ENCODE results near the gene PARD3B.

The PARD3B gene

DNA sequence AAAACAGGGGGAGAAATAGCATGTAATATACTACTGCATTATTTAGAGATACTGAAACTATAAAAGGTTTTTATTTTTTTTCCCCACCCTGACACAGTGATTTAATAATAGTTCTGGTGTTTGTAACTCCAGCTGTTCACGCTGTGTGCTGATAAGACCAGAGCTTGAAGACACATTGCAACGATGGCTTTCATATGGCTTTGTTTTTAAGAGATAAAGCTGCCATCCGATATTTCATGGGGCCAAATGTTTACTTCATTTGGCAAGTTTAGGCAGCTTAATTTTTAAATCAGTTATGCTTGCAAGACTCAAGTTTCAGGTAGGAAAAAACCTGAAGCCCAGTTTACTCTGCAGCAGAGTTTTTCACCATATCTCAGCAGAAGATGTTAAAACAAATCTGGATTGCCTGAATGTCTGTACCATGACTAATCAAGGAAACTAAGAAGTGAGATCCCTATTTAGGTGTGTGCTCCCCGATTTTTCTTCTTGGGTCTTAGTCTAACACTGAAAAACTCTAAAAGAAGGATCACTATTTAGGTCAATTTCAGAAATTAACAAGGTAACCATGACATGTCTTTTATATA, 508.6 kb downstream of the PARD3B start:
- DNase-seq (ENCODE audit: low read depth, low spot score): no peak

- no peak for DNase-seq (ENCODE audit: low read depth, low spot score)
These were observed 509.5 kb downstream of the PARD3B start for GRCh38 chr2:205054789-205055188.

DNA sequence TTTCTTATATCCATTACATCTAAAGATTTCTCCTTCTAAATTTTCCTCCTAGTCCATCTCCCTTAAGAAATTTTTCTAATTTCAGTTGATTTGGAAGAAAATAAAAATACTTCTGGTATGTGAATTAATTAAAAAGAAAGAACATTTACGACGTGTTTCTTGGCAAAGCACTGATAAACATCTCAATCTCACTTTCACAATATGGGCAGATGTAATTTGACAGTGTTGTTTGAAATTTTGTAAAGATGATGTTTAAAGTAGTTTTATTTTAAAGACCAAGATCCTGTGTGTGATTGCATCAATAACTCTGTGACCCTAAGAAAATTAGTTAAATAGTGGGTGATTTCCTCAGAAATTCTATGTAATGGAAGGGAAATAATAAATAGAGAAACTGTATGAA, 510.0 kb downstream of the PARD3B start:
- DNase-seq (ENCODE audit: low read depth, low spot score): no peak

DNA sequence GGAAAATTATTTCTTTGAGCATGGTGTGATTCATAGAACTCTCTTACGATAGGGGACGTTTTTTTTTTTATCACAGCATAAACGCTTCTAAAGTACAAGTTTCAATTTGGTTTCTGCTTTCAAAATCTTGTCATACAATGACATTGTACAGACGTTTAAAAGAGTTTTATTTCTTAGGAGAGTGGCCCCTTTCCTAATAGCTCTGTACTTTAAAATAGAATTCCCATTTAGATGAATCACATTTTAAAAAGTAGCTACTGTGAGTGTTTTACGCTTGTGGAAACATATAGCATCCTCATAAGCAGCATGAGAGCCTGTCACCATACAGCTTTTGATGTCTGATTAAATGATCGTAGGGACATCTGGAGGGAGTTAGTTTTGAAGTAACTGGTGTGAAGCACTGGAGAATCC, 510.9 kb downstream of the PARD3B start:
- DNase-seq (ENCODE audit: low read depth, low spot score): no peak

GRCh38 chr2:205058409-205058808, 513.1 kb downstream of the PARD3B start:
- DNase-seq (ENCODE audit: low read depth, low spot score): no peak

- no peak for DNase-seq (ENCODE audit: low read depth, low spot score)
These were observed 515.0 kb downstream of the PARD3B start for GRCh38 chr2:205060269-205060668.

- DNase-seq (ENCODE audit: low read depth, low spot score): no peak
These were observed 520.8 kb downstream of the PARD3B start for GRCh38 chr2:205066081-205066480.

DNA sequence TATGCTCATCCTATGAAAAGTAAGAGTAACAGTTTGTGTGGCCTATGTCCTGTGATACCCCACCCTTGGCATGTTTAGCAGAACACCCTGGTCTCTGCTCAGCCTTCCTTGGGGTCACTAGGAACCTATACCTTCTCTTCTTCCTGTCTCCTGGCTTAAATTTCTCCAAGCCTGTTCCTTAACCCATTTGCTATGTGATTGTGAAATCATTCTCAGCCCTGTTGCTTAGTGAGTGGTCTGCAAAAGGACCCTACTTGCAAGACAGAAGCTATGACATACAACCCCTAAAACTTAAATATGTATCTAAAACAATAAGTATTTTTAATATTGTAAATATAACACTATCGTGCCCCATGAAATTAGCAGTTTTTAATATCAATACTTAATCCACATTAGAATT, 524.7 kb downstream of the PARD3B start:
- DNase-seq (ENCODE audit: low read depth, low spot score): no peak

GRCh38 chr2:205070889-205071288, 525.6 kb downstream of the PARD3B start:
- DNase-seq (ENCODE audit: low read depth, low spot score): no peak

GRCh38 chr2:205073433-205074020, 528.3 kb downstream of the PARD3B start:
- DNase-seq (ENCODE audit: low read depth, low spot score): no peak

DNA sequence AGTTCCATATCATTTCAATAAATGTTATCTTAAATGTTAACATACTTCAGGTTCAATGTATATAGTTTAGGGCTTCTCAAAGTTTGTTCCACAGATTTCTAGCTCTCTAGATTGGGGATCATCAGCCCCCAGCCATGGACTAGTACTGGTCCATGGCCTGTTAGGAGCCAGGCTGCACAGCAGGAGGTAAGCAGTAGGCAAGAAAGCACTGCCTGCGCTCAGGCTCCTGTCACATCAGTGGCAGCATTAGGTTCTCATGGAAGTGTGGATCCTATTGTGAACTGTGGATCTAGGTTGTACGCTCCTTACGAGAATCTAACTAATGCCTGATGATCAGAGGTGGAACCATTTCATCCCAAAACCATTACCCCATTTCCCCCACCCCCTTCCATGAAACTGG, 531.1 kb downstream of the PARD3B start:
- DNase-seq (ENCODE audit: low read depth, low spot score): no peak

DNA sequence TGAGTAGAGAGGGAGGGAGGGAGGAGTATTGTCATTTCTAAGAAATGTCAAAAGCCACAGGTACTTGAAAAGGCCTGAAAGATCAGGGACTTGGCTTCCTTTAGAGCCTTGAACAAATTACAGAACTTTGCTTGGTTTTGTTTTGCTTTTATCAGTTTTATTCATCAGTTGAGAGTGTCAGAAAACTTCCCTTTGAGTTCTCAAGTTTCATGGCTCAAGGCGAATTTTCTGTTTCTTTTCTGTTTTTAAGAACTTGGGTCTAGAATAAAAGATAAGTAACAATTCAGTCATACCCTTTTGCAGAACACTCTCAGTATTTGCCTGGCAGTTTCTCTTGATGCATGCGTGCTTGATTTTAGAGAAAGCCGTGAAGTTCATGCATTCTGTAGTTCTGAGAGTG, 531.9 kb downstream of the PARD3B start:
- DNase-seq (ENCODE audit: low read depth, low spot score): no peak

DNA sequence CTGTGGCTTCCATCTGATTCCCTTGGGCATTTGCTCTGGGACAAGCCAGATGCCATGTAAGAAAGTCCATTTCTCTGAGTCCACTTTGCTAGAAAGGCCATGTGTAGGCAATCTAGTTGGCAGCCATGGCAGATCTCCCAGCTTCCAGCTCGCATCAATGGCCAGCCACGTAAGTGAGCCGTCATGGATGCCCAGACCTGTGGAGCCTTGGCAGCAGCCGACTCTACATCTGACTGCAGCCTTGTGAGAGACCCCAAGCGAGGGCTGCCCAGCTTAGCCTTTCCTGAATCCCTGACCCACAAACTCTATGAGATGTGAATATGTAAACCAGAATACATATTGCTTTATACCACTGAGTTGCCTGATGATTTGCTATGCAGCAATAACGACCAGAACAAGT, 533.5 kb downstream of the PARD3B start:
- no peak for DNase-seq (ENCODE audit: low read depth, low spot score)

DNA sequence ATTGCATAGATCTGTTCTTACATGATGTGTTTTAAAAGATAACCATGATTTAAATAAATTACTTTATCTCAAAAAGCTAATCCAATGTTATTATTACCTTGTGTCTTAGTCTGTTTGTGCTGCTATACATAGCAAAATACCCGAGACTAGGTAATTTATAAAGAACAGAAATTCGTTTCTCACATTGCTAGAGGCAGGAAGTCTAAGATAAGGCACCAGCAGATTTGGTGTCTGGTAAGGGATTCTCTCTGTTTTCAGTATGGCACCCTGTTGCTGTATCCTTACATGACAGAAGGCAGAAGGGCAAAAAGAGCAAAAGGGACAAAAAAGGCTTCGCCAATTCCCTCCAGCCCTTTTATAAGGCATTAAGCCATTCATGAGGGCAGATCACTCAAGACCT, 533.9 kb downstream of the PARD3B start:
- no peak for DNase-seq (ENCODE audit: low read depth, low spot score)

GRCh38 chr2:205086662-205087061, 541.4 kb downstream of the PARD3B start:
- no peak for DNase-seq (ENCODE audit: low read depth, low spot score)

DNA sequence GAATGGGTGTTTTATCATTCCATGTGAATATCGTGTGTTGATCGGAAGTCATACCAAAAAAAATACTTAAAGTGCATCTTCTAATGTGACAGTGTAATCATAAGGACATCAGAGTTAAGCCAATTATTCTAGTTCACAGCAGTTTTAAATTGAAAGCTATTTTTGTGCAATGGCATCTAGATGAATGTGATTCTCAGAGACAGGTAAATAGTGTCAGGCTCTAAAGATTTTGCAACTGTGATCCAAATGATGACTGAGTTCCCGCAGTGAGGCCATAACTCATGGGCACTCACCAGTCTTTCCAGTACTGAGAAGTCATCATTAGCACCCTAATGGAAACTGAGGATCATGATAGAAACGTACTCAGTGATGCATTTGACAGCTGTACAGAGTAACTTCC, 542.6 kb downstream of the PARD3B start:
- no peak for DNase-seq (ENCODE audit: low read depth, low spot score)

DNA sequence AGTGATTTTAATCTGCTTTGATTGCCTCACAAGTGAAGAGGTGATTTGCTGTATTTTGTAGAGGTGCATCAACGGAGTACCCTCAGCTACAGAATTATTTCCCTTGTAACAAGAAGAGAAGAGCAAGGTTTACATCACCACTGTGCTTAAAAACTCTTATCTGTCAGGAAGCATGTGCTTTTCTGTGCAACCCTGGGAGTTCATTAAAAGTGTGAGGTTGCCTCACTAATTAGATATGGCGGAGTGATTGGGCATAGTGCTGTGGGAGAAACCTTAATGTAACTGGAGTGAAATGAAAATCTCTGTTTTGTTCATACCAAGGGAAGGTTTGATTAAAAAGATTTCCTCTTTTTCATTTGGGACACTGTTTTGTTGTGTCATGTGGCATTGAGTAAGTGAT, 544.7 kb downstream of the PARD3B start:
- no peak for DNase-seq (ENCODE audit: low read depth, low spot score)

DNA sequence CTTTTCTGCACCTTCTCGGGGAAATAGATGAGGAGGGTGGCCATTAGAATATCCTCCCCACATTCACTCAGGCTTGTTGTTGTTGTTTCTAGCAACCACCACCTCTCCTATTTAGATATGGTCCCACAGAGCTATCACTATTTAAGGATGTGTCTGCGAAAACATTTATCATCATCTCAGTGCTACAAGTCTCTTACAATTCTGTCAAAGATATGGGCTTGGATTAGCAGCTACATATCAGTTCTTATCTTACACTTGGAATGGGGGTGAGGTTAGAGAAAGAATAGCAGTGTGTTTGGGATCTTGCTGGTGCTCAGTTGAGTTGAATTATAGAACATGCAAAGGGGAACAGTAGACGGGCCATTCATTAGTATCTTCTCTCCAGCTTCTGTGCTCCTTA, 546.1 kb downstream of the PARD3B start:
- DNase-seq (ENCODE audit: low read depth, low spot score): no peak

DNA sequence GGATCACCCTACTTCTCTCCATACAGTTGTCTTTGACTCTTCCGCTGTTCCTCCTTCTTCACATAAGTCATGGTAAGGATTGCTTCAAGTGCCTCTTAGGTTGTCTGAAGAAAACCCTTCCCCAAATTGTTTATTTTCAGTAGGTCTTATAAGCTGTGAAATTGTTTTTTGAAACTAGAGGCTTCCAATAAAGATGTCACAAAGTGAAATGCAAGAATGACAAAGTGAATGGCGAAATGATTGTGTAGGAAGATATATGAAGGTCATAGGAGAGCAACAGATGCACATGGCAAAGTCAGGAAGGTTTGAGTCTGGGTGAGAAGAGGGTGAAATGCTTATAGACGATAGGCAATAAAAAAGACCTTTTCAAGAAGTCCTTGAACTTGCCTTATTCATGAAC, 548.8 kb downstream of the PARD3B start:
- no peak for DNase-seq (ENCODE audit: low read depth, low spot score)

- DNase-seq (ENCODE audit: low read depth, low spot score): no peak
These were observed 558.4 kb downstream of the PARD3B start for GRCh38 chr2:205103699-205104098.

- DNase-seq (ENCODE audit: low read depth, low spot score): no peak
These were observed 562.5 kb downstream of the PARD3B start for GRCh38 chr2:205107810-205108209.

GRCh38 chr2:205115511-205115910, 570.2 kb downstream of the PARD3B start:
- DNase-seq (ENCODE audit: low read depth, low spot score): no peak

DNA sequence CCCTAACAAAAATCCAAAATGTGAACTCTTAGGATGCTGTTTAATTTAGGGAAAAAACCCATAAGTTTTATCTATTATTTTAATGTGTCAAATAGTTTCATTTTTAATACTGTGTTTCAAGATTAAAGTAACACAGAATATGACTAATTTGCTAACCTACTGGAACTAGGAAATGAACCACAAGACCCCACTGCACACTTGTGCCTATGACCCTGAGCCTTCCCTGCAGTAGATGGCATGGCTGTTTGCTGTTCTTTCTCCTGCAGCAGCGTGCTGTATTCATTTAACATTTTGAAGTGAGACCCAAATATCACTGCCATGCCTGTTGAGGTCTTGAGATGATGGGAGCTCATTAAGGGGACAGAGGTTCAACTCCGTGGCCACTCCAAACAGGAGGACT, 571.9 kb downstream of the PARD3B start:
- DNase-seq (ENCODE audit: low read depth, low spot score): no peak

- DNase-seq (ENCODE audit: low read depth, low spot score): no peak
These were observed 573.9 kb downstream of the PARD3B start for GRCh38 chr2:205119136-205119535.

All from iPS DF 19.7 (cell line).